IPS-20b (cell line): ENCODE results near the gene C2CD4B.

Source experiments
- H3K27ac ChIP-seq: one replicate; pipeline ENCODE4 v1.5.1; 2013; ENCODE audit warnings: low read length
- H3K27me3 ChIP-seq: 2 replicates; pipeline ENCODE4 v1.6.1; 2013; ENCODE audit warnings: mild to moderate bottlenecking, low read length, inconsistent platforms; ENCODE audit not compliant: insufficient read depth
- H3K36me3 ChIP-seq: 2 replicates; pipeline ENCODE4 v1.6.1; 2013; ENCODE audit warnings: low read depth, mild to moderate bottlenecking, inconsistent platforms, low read length, moderate library complexity; ENCODE audit not compliant: insufficient read depth
- H3K4me1 ChIP-seq: 2 replicates; pipeline ENCODE4 v1.6.1; 2013; ENCODE audit warnings: mild to moderate bottlenecking, control low read depth, inconsistent platforms, low read length, moderate library complexity; ENCODE audit not compliant: insufficient read depth
- H3K4me3 ChIP-seq: 2 replicates; pipeline ENCODE4 v1.5.1; 2013; ENCODE audit warnings: mild to moderate bottlenecking, low read length, inconsistent platforms
- H3K9ac ChIP-seq: 2 replicates; pipeline ENCODE4 v1.6.1; 2013; ENCODE audit warnings: low read depth, mild to moderate bottlenecking, inconsistent platforms, low read length, moderate library complexity
- H3K9me3 ChIP-seq: 2 replicates; pipeline ENCODE4 v1.6.1; 2013; ENCODE audit warnings: mild to moderate bottlenecking, low read depth, low read length, inconsistent platforms; ENCODE audit not compliant: insufficient read depth

C2CD4B gene

GRCh38 chr15:62187425-62187824, 22.3 kb upstream of the C2CD4B start:
- Histone ChIP-seq H3K27ac (no peak overlapping the region), H3K4me1 (peaks cover 5% of the 10 kb centered on the region; the same call in 1 of the 2 replicates), H3K36me3 (no peaks in the 10 kb centered on the region), H3K4me3 (no peak overlapping the region), H3K27me3 (no peaks in the 10 kb centered on the region), H3K9me3 (no peaks in the 10 kb centered on the region; the same call in 1 of the 2 replicates), H3K9ac (no peak overlapping the region)

- Histone ChIP-seq H3K27me3 (no peaks in the 10 kb centered on the region), H3K9me3 (no peaks in the 10 kb centered on the region; the same call in 1 of the 2 replicates), H3K9ac (no peak overlapping the region), H3K36me3 (no peaks in the 10 kb centered on the region), H3K4me3 (no peak overlapping the region), H3K4me1 (peaks cover 5% of the 10 kb centered on the region; the same call in 1 of the 2 replicates), H3K27ac (no peak overlapping the region)
Observed at GRCh38 chr15:62186578-62186977, 21.5 kb upstream of the C2CD4B start.

- H3K36me3 ChIP-seq: no peaks in the 10 kb centered on the region
- no peaks in the 10 kb centered on the region for H3K4me1 ChIP-seq
- H3K27ac ChIP-seq: no peak overlapping the region
- H3K9ac ChIP-seq: no peak overlapping the region
- no peaks in the 10 kb centered on the region for H3K27me3 ChIP-seq
- no peak overlapping the region for H3K4me3 ChIP-seq
- no peaks in the 10 kb centered on the region; the same call in 1 of the 2 replicates for H3K9me3 ChIP-seq
Observed at GRCh38 chr15:62183130-62183529, 18.0 kb upstream of the C2CD4B start.

GRCh38 chr15:62173215-62173614, 8.1 kb upstream of the C2CD4B start:
- Histone ChIP-seq H3K27ac (no peak overlapping the region), H3K4me1 (no peaks in the 10 kb centered on the region), H3K27me3 (0 out of 2 replicates have a peak, but pooled peaks cover 8% of the 10 kb centered on the region), H3K4me3 (no peak overlapping the region), H3K36me3 (no peaks in the 10 kb centered on the region), H3K9me3 (no peaks in the 10 kb centered on the region), H3K9ac (no peak overlapping the region)

GRCh38 chr15:62171882-62172281, 6.8 kb upstream of the C2CD4B start:
- Histone ChIP-seq H3K9ac (no peak overlapping the region), H3K27ac (no peak overlapping the region), H3K27me3 (peaks cover 19% of the 10 kb centered on the region), H3K9me3 (no peaks in the 10 kb centered on the region), H3K36me3 (no peaks in the 10 kb centered on the region), H3K4me1 (no peaks in the 10 kb centered on the region), H3K4me3 (no peak overlapping the region)

GRCh38 chr15:62165793-62166375, 799 bp upstream of the C2CD4B start:
- Histone ChIP-seq H3K4me3 (no peak overlapping the region), H3K4me1 (no peaks in the 10 kb centered on the region), H3K27ac (no peak overlapping the region), H3K9me3 (no peaks in the 10 kb centered on the region), H3K36me3 (no peaks in the 10 kb centered on the region), H3K9ac (no peak overlapping the region), H3K27me3 (peaks cover 76% of the 10 kb centered on the region)

GRCh38 chr15:62164396-62165103, 535 bp downstream of the C2CD4B start:
- Histone ChIP-seq H3K4me3 (peak overlapping the region; percentile 61), H3K9ac (peak overlapping the region; percentile 29; the same call in 1 of the 2 replicates), H3K36me3 (no peaks in the 10 kb centered on the region), H3K4me1 (no peaks in the 10 kb centered on the region), H3K9me3 (no peaks in the 10 kb centered on the region), H3K27me3 (peaks cover 77% of the 10 kb centered on the region), H3K27ac (no peak overlapping the region)

GRCh38 chr15:62164014-62164395, 1.1 kb downstream of the C2CD4B start:
- Histone ChIP-seq H3K36me3 (no peaks in the 10 kb centered on the region), H3K9ac (no peak overlapping the region), H3K27ac (no peak overlapping the region), H3K9me3 (no peaks in the 10 kb centered on the region), H3K27me3 (peaks cover 75% of the 10 kb centered on the region), H3K4me1 (no peaks in the 10 kb centered on the region), H3K4me3 (peak overlapping the region; percentile 24; the same call in 1 of the 2 replicates)

GRCh38 chr15:62163397-62164013, 1.6 kb downstream of the C2CD4B start:
- Histone ChIP-seq H3K9me3 (no peaks in the 10 kb centered on the region), H3K4me3 (peak overlapping the region; percentile 24; the same call in 1 of the 2 replicates), H3K27me3 (peaks cover 74% of the 10 kb centered on the region), H3K27ac (no peak overlapping the region), H3K4me1 (no peaks in the 10 kb centered on the region), H3K36me3 (no peaks in the 10 kb centered on the region), H3K9ac (no peak overlapping the region)

- no peaks in the 10 kb centered on the region for H3K27me3 ChIP-seq
- H3K36me3 ChIP-seq: no peaks in the 10 kb centered on the region
- no peaks in the 10 kb centered on the region for H3K9me3 ChIP-seq
- no peak overlapping the region for H3K27ac ChIP-seq
- no peaks in the 10 kb centered on the region for H3K4me1 ChIP-seq
- H3K4me3 ChIP-seq: no peak overlapping the region
- H3K9ac ChIP-seq: no peak overlapping the region
Observed at GRCh38 chr15:62153228-62153627, 11.9 kb downstream of the C2CD4B start.

- Histone ChIP-seq H3K9me3 (no peaks in the 10 kb centered on the region), H3K27ac (no peak overlapping the region), H3K4me1 (no peaks in the 10 kb centered on the region), H3K4me3 (no peak overlapping the region), H3K36me3 (no peaks in the 10 kb centered on the region), H3K27me3 (no peaks in the 10 kb centered on the region), H3K9ac (no peak overlapping the region)
Observed at GRCh38 chr15:62150445-62150844, 14.6 kb downstream of the C2CD4B start.

- H3K9ac ChIP-seq: no peak overlapping the region
- no peaks in the 10 kb centered on the region for H3K4me1 ChIP-seq
- H3K9me3 ChIP-seq: no peaks in the 10 kb centered on the region
- H3K36me3 ChIP-seq: no peaks in the 10 kb centered on the region
- H3K27ac ChIP-seq: no peak overlapping the region
- H3K27me3 ChIP-seq: no peaks in the 10 kb centered on the region
- H3K4me3 ChIP-seq: no peak overlapping the region
Observed at GRCh38 chr15:62149729-62150128, 15.4 kb downstream of the C2CD4B start.
